ENCODE data around the gene GRM8. TPM values are rescaled to one million over a fixed set of nuclear protein-coding genes. Genes with fewer than 3 reads are reported as not detected.

GRM8 gene
- total RNA-seq, 1 donor from 2014 or later, result 2.2 TPM

DNA sequence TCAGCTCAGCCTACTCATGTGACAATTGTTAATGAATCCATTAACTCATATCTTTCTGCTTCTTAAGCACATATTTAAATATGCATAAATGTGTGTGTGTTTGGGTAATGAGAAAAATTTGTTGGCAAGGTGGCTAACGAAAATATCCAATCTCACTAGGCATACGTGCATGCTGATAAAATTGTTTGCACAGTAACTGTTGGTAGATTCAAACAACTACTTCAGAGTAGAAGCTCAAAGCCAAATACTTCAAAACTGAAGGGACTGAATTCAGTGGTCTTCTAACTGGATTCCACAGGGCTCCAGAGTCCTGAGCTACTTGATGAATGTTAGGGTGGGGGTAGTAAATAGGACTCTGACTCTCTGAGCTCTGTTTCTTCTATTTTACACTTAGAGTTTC lies 757.0 kb downstream of the GRM8 start:
- H3K36me3 Mint-ChIP-seq (ENCODE audit: low read depth, unreplicated experiment), result no peaks in the 10 kb centered on the region
- Histone ChIP-seq H3K9ac (ENCODE audit: low read length) (no peak overlapping the region), H3K27ac (ENCODE audit: low read depth, low read length) (no peak overlapping the region), H3K79me2 (ENCODE audit: insufficient read depth, low read length) (no peaks in the 10 kb centered on the region), H4K20me1 (ENCODE audit: insufficient read depth, low read length) (no peaks in the 10 kb centered on the region), H3K9me3 (ENCODE audit: insufficient read depth, low read depth, low read length) (no peaks in the 10 kb centered on the region), H3K4me1 (ENCODE audit: insufficient read depth, low read length) (no peaks in the 10 kb centered on the region), H3K4me3 (ENCODE audit: insufficient read depth, low read depth, low read length) (no peak overlapping the region), H3K27me3 (ENCODE audit: insufficient read depth, low read length) (no peaks in the 10 kb centered on the region), H2AFZ (ENCODE audit: low read depth, low read length) (no peak overlapping the region), H3K36me3 (ENCODE audit: insufficient read depth, low read length) (no peaks in the 10 kb centered on the region), H3K4me2 (ENCODE audit: low read length) (no peak overlapping the region)
- H3K4me1 Mint-ChIP-seq (ENCODE audit: low read depth, unreplicated experiment), result no peaks in the 10 kb centered on the region
- H3K27ac Mint-ChIP-seq (ENCODE audit: unreplicated experiment), result no peak overlapping the region
- no peak overlapping the region for H3K4me3 Mint-ChIP-seq (ENCODE audit: unreplicated experiment)
- no peaks in the 10 kb centered on the region for H3K27me3 Mint-ChIP-seq (ENCODE audit: low read depth, unreplicated experiment)
- FAIRE-seq (no peak), DNase-seq (ENCODE audit: low read depth) (no peak)
- H3K9me3 Mint-ChIP-seq (ENCODE audit: unreplicated experiment), result no peaks in the 10 kb centered on the region
- TF ChIP-seq, protein P1, sequence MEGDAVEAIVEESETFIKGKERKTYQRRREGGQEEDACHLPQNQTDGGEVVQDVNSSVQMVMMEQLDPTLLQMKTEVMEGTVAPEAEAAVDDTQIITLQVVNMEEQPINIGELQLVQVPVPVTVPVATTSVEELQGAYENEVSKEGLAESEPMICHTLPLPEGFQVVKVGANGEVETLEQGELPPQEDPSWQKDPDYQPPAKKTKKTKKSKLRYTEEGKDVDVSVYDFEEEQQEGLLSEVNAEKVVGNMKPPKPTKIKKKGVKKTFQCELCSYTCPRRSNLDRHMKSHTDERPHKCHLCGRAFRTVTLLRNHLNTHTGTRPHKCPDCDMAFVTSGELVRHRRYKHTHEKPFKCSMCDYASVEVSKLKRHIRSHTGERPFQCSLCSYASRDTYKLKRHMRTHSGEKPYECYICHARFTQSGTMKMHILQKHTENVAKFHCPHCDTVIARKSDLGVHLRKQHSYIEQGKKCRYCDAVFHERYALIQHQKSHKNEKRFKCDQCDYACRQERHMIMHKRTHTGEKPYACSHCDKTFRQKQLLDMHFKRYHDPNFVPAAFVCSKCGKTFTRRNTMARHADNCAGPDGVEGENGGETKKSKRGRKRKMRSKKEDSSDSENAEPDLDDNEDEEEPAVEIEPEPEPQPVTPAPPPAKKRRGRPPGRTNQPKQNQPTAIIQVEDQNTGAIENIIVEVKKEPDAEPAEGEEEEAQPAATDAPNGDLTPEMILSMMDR (IDR thresholded peaks at IDR 0.05; ENCODE audit: insufficient read depth, low read depth, low read length), result no peak
- no peak for TF ChIP-seq EZH2 (IDR thresholded peaks at IDR 0.05; ENCODE audit: insufficient read depth, low read length)

DNA sequence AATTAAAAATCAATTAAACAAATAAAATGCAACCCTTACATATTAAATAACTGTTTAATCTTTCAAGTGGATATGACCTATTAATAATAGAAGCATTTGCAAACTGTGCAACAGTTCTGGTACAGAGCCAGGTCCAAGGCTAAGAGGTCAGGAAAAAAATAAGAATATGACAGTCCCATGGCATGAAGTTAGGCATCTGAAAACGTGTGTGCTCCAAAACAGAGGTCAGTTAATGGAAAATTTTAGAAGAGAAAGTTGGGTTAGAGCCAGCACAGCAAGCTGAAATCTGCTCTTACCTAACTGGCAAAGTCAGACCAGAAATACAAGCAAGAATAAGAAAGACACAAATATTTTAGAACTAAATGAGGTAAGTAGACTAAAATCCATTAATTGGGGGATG lies 757.7 kb downstream of the GRM8 start:
- H3K4me3 Mint-ChIP-seq (ENCODE audit: unreplicated experiment), result no peak overlapping the region
- H3K27ac ChIP-seq (ENCODE audit: low read depth, low read length), result no peak overlapping the region
- H3K9me3 ChIP-seq (ENCODE audit: insufficient read depth, low read depth, low read length), result no peaks in the 10 kb centered on the region
- H3K79me2 ChIP-seq (ENCODE audit: insufficient read depth, low read length), result no peaks in the 10 kb centered on the region
- H3K9ac ChIP-seq (ENCODE audit: low read length), result no peak overlapping the region
- FAIRE-seq, result no peak
- no peaks in the 10 kb centered on the region for H3K36me3 Mint-ChIP-seq (ENCODE audit: low read depth, unreplicated experiment)
- no peak overlapping the region for H3K4me2 ChIP-seq (ENCODE audit: low read length)
- no peaks in the 10 kb centered on the region for H3K27me3 Mint-ChIP-seq (ENCODE audit: low read depth, unreplicated experiment)
- H2AFZ ChIP-seq (ENCODE audit: low read depth, low read length), result no peak overlapping the region
- TF ChIP-seq, protein P1 (IDR thresholded peaks at IDR 0.05; ENCODE audit: insufficient read depth, low read depth, low read length), result no peak
- TF ChIP-seq EZH2 (IDR thresholded peaks at IDR 0.05; ENCODE audit: insufficient read depth, low read length), result no peak
- H3K9me3 Mint-ChIP-seq (ENCODE audit: unreplicated experiment), result no peaks in the 10 kb centered on the region
- H3K4me1 ChIP-seq (ENCODE audit: insufficient read depth, low read length), result no peaks in the 10 kb centered on the region
- DNase-seq (ENCODE audit: low read depth), result no peak
- H3K27me3 ChIP-seq (ENCODE audit: insufficient read depth, low read length), result no peaks in the 10 kb centered on the region
- H4K20me1 ChIP-seq (ENCODE audit: insufficient read depth, low read length), result no peaks in the 10 kb centered on the region
- no peak overlapping the region for H3K27ac Mint-ChIP-seq (ENCODE audit: unreplicated experiment)
- H3K36me3 ChIP-seq (ENCODE audit: insufficient read depth, low read length), result no peaks in the 10 kb centered on the region
- no peaks in the 10 kb centered on the region for H3K4me1 Mint-ChIP-seq (ENCODE audit: low read depth, unreplicated experiment)
- H3K4me3 ChIP-seq (ENCODE audit: insufficient read depth, low read depth, low read length), result no peak overlapping the region

- DNase-seq (ENCODE audit: low read depth) (no peak), FAIRE-seq (no peak)
- Mint-ChIP-seq H3K4me3 (ENCODE audit: unreplicated experiment) (no peak overlapping the region), H3K9me3 (ENCODE audit: unreplicated experiment) (no peaks in the 10 kb centered on the region), H3K4me1 (ENCODE audit: low read depth, unreplicated experiment) (no peaks in the 10 kb centered on the region), H3K27ac (ENCODE audit: unreplicated experiment) (no peak overlapping the region), H3K36me3 (ENCODE audit: low read depth, unreplicated experiment) (no peaks in the 10 kb centered on the region), H3K27me3 (ENCODE audit: low read depth, unreplicated experiment) (no peaks in the 10 kb centered on the region)
- Histone ChIP-seq H3K79me2 (ENCODE audit: insufficient read depth, low read length) (no peaks in the 10 kb centered on the region), H3K27me3 (ENCODE audit: insufficient read depth, low read length) (no peaks in the 10 kb centered on the region), H3K4me2 (ENCODE audit: low read length) (no peak overlapping the region), H3K4me1 (ENCODE audit: insufficient read depth, low read length) (no peaks in the 10 kb centered on the region), H3K4me3 (ENCODE audit: insufficient read depth, low read depth, low read length) (no peak overlapping the region), H2AFZ (ENCODE audit: low read depth, low read length) (no peak overlapping the region), H3K9me3 (ENCODE audit: insufficient read depth, low read depth, low read length) (no peaks in the 10 kb centered on the region), H4K20me1 (ENCODE audit: insufficient read depth, low read length) (no peaks in the 10 kb centered on the region), H3K36me3 (ENCODE audit: insufficient read depth, low read length) (no peaks in the 10 kb centered on the region), H3K9ac (ENCODE audit: low read length) (no peak overlapping the region), H3K27ac (ENCODE audit: low read depth, low read length) (no peak overlapping the region)
- TF ChIP-seq, protein P1 (IDR thresholded peaks at IDR 0.05; ENCODE audit: insufficient read depth, low read depth, low read length), result no peak
- no peak for TF ChIP-seq EZH2 (IDR thresholded peaks at IDR 0.05; ENCODE audit: insufficient read depth, low read length)
These were observed 758.9 kb downstream of the GRM8 start for GRCh38 chr7:126493801-126494200.

All from astrocyte (in vitro differentiated cells and primary cell).